GM13976 (cell line): ENCODE measurements around the gene SDC1.
"Not testable (repeated sequence)": the region's sequence is repeated elsewhere in the genome, so short reads cannot be mapped to it uniquely, and the experiment has no call there.

Experiments used
- DNase-seq: peaks from one replicate; pipeline ENCODE4 v3.0.0; 2012; ENCODE audit warnings: low spot score
- in situ Hi-C: fragments of 300-500 bp; cut with MboI; formaldehyde crosslinking; loops from one replicate; pipeline ENCODE4 v1.12.0; 2022; ENCODE audit warnings: low sequenced_read_pairs, mixed read lengths, inconsistent platforms; ENCODE audit not compliant: unreplicated experiment
- TF ChIP-seq, protein P1 (sequence below): IDR thresholded peaks from 2 replicates; pipeline ENCODE4 v1.5.1; 2012; ENCODE audit warnings: borderline replicate concordance, mild to moderate bottlenecking; ENCODE audit not compliant: insufficient read depth; ENCODE audit errors: extremely low read depth, missing control alignments, control extremely low read depth

The SDC1 gene

DNA sequence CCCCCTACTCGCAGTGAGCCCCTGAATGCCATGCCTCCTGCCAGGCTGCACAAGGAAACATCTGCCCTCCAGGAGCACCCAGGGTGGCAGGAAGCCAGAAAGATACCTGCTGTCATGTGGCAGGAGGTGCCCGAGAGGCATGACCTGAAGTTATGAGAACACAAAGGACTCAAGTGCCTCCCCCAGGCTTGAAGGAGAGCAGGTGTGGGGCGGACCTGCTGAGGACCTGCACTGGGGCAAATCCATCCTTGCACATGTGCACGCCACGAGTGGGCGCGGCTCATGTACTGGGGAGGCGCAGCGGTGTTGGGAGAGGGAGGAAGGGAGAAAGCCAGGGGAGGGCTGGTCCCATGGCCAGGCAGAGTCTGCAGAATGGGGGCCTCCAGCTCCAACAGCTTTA lies 26.9 kb downstream of the SDC1 start:
- in situ Hi-C loops = no loop called here
- TF ChIP-seq, protein P1, sequence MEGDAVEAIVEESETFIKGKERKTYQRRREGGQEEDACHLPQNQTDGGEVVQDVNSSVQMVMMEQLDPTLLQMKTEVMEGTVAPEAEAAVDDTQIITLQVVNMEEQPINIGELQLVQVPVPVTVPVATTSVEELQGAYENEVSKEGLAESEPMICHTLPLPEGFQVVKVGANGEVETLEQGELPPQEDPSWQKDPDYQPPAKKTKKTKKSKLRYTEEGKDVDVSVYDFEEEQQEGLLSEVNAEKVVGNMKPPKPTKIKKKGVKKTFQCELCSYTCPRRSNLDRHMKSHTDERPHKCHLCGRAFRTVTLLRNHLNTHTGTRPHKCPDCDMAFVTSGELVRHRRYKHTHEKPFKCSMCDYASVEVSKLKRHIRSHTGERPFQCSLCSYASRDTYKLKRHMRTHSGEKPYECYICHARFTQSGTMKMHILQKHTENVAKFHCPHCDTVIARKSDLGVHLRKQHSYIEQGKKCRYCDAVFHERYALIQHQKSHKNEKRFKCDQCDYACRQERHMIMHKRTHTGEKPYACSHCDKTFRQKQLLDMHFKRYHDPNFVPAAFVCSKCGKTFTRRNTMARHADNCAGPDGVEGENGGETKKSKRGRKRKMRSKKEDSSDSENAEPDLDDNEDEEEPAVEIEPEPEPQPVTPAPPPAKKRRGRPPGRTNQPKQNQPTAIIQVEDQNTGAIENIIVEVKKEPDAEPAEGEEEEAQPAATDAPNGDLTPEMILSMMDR = no peak
- DNase-seq = no peak

DNA sequence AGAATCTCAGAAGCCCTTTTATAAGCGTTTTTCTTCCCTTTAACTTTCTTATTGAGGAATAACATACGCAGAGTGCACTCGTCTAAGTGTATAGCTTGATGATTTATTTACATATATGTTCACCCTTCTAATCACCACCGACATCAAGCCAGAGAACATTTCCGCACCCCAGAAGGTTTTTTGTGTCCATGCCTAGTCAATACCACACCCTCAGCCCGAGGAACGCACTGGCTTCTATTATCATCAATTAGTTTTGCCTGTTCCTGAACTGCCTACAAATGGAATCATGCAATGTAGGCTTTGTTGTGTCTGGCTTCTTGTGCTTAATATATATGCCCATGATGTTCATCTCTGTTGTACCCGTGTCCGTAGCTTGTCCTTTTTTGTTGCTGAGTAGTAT lies 27.7 kb downstream of the SDC1 start:
- TF ChIP-seq, protein P1 = no peak
- DNase-seq = no peak
- in situ Hi-C loops = no loop called here

DNA sequence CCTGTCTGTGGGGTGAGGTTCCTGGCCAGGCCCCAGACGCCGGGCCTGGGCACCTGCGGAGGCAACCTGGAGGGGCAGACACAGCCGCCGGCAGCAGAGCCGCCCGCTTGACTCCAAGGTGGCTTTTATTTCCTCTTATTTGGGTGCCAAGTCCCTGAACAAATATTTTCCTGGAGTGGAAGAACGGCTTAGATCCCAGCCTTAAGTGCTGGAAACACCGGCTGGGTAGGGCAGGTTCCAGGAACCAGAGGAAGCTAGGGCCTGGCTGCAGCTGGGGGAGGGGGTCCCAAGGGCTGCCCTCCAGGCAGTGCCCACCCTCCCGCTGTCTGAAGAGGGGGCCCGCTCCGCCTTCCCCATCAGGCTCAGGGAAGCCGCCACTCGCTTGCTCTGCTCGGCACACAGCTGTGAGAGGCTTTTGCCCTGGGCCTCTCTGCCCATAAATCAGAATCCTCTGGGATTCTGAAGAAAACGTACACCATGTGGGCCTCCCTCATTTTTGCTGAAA lies 28.2 kb downstream of the SDC1 start:
- TF ChIP-seq, protein P1 = no peak
- in situ Hi-C loops = no loop called here
- no peak for DNase-seq

DNA sequence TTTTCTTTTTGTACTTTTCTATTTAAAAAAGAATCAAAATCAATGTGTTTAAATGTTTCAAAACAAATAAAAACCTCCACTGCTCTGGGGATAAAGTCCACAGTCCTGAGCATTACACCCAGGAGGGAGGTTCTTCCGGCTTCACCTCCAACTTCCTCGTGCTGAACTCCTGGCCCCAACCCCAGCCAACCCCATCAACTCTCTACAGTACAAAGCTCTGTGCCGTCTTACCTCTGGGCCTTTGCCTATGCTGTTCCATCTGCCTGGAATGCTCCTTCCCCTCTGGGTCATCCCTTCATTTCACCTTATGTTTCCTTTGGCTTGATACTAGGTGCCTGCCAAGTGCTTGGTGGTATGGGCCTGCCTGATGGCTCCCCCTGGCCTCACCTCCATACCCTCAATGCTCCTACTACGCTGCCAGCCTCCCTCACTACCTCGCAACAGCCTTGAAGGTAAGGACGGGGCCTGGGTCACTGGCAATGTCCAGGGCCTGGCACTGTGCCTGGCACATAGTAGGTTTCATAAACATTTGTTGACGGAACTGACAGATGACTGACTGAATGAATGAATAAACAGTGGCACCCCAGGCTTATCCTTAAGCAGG lies 28.8 kb downstream of the SDC1 start:
- DNase-seq = no peak
- in situ Hi-C loops = no loop called here
- TF ChIP-seq, protein P1 = no peak

DNA sequence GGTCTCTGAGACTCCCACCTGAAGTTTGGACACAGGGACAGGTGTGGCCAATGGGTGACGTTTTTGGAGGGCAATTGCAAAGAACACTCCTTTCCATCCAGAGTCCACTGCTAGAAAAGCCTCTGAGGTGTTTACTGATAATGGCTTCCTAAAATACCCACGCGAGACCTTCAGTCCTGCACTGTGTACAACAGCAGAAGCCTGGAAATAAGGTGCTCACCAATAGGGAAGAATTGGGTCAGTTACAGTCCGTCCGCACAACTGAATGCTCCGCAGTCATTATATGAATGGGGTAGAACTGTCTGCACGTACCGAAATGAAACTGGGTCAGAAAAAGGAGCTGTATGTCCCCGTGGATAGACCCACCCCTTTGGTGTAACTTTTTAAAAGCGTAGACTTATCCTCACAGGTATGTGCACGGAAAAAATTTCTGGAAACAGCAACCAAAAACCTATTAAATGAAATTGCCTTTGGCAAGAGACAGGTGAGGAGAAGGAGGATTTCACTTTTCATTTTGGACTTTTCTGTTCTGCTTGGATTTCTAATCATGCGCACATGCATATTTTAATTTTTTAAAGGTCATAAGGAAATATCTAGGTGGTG lies 29.4 kb downstream of the SDC1 start:
- in situ Hi-C loops = no loop called here
- DNase-seq = no peak
- TF ChIP-seq, protein P1 = no peak

DNA sequence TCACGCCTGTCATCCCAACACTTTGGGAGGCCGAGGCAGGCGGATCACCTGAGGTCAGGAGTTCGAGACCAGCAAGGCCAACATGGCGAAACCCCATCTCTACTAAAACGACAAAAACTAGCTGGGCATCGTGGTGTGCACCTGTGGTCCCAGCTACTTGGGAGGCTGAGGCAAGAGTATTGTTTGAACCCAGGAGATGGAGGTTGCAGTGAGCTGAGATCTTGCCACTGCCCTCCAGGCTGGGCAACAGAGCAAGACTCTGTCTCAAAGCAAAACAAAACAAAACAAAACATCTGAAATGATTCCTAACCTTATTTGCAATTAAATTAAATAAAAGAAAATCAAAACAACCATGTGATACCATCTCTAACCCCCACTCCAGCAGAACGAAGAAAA lies 29.9 kb downstream of the SDC1 start:
- in situ Hi-C loops, DNase-seq: not testable (repeated sequence)
